Ishikawa (cell line): ENCODE measurements around the gene ETV5.

Source experiments
- EP300 ChIP-seq: IDR thresholded peaks from 2 replicates; pipeline ENCODE4 v1.6.1; 2012; ENCODE audit warnings: borderline replicate concordance
- RAD21 ChIP-seq: IDR thresholded peaks from 2 replicates; pipeline ENCODE4 v1.6.1; 2012; ENCODE audit warnings: low read depth
- TAF1 ChIP-seq: IDR thresholded peaks from 2 replicates; pipeline ENCODE4 v1.6.1; 2012; ENCODE audit warnings: low read depth, mild to moderate bottlenecking
- TCF12 ChIP-seq: IDR thresholded peaks from 2 replicates; pipeline ENCODE4 v1.6.1; 2012; ENCODE audit warnings: low read depth
- TEAD4 ChIP-seq: IDR thresholded peaks from 2 replicates; pipeline ENCODE4 v1.6.1; 2012
- YY1 ChIP-seq: IDR thresholded peaks from 2 replicates; pipeline ENCODE4 v1.6.1; 2012; ENCODE audit warnings: low read depth
- TF ChIP-seq, protein P1 (sequence below): IDR thresholded peaks from 2 replicates; pipeline ENCODE4 v1.6.1; 2012; ENCODE audit warnings: low read depth, mild to moderate bottlenecking
- TF ChIP-seq, protein P2 (sequence below): IDR thresholded peaks from 2 replicates; pipeline ENCODE4 v1.6.1; 2012

DNA sequence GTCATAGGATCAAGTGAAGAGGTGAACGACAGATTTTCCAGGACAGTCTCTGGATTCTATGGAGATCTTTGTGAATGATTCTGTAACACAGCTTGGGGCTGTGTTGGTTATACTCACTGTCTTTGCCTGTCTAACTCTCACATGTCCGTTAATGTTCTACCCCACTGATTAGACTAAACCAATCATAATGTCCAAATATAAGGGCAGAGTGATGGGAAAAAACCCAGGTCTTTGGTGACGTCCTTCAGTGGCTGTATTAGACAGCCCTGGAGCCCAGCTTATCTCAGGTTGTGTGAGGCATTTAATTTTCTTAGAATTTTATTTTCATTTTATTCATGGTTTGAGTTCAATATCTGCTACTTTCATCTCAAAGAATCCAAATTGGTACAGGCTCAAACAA, 111.8 kb downstream of the ETV5 start:
- TF ChIP-seq TCF12 = no peak
- TF ChIP-seq, protein P1, sequence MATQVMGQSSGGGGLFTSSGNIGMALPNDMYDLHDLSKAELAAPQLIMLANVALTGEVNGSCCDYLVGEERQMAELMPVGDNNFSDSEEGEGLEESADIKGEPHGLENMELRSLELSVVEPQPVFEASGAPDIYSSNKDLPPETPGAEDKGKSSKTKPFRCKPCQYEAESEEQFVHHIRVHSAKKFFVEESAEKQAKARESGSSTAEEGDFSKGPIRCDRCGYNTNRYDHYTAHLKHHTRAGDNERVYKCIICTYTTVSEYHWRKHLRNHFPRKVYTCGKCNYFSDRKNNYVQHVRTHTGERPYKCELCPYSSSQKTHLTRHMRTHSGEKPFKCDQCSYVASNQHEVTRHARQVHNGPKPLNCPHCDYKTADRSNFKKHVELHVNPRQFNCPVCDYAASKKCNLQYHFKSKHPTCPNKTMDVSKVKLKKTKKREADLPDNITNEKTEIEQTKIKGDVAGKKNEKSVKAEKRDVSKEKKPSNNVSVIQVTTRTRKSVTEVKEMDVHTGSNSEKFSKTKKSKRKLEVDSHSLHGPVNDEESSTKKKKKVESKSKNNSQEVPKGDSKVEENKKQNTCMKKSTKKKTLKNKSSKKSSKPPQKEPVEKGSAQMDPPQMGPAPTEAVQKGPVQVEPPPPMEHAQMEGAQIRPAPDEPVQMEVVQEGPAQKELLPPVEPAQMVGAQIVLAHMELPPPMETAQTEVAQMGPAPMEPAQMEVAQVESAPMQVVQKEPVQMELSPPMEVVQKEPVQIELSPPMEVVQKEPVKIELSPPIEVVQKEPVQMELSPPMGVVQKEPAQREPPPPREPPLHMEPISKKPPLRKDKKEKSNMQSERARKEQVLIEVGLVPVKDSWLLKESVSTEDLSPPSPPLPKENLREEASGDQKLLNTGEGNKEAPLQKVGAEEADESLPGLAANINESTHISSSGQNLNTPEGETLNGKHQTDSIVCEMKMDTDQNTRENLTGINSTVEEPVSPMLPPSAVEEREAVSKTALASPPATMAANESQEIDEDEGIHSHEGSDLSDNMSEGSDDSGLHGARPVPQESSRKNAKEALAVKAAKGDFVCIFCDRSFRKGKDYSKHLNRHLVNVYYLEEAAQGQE = no peak
- TF ChIP-seq TAF1 = no peak
- TF ChIP-seq EP300 = no peak
- TF ChIP-seq YY1 = no peak
- TF ChIP-seq TEAD4 = no peak
- no peak for TF ChIP-seq RAD21
- TF ChIP-seq, protein P2, sequence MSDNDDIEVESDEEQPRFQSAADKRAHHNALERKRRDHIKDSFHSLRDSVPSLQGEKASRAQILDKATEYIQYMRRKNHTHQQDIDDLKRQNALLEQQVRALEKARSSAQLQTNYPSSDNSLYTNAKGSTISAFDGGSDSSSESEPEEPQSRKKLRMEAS = no peak
